K562 (cell line): Measurements from ENCODE around the gene HOXA7. TPM values are rescaled to one million over a fixed set of nuclear protein-coding genes. Genes with fewer than 3 reads are reported as not detected.

ENCODE experiments used
- ATAC-seq: fragments of 200-7000 bp; cut with Tn5 transposase; 3 replicates; pipeline ENCODE4 v1.9.1; 2020; ENCODE audit warnings: moderate library complexity
- BruUV-seq: library from RNA; stranded (reverse); fragments of 400-500 nt; replicated peaks from 2 replicates; lab custom pipeline; 2021; lab: Mats Ljungman, UMichigan
- CTCF ChIA-PET: fragments of 300-600 bp; formaldehyde crosslinking; extraction: SDS; loops from one replicate; lab custom pipeline; 2021; ENCODE audit warnings: low intra/inter-chr PET ratio; lab: Yijun Ruan, JAX
- POLR2A ChIA-PET: fragments of 300-600, 350-650 bp; sonication (Branson Sonifier 250); formaldehyde crosslinking; extraction: SDS; loops from one replicate; lab custom pipeline; 2021; ENCODE audit warnings: antibody characterized with exemption, inconsistent platforms; lab: Yijun Ruan, JAX
- DNase-seq, 4 experiments: peaks; one replicate each; pipeline versions ENCODE4 v3.0.0 to v3.0.0-alpha.2; 2011 to 2018; ENCODE audit warnings: low spot score in 3 of 4, mixed read lengths in 3 of 4; ENCODE audit errors: extremely low read depth in 1 of 4
- FAIRE-seq: peaks from 2 replicates; lab custom pipeline; 2011; peaks lifted over from hg19 to GRCh38; lab: Jason Lieb, UNC
- H2AFZ ChIP-seq: 2 replicates; pipeline ENCODE4 v1.6.0; 2011; ENCODE audit warnings: low read depth, low read length, control low read depth, inconsistent platforms
- H3K27ac ChIP-seq: fragments of 200-600 bp; 3 replicates; pipeline ENCODE4 v1.8.0; 2011; ENCODE audit warnings: low read depth, mild to moderate bottlenecking, control low read depth, inconsistent platforms, low read length, moderate library complexity, mixed read lengths; ENCODE audit errors: extremely low read depth
- H3K27me3 ChIP-seq, 2 experiments: fragments of 300-600 bp in 1 of 2; 2 replicates in 1 of 2; 3 replicates in 1 of 2; pipeline versions ENCODE4 v1.6.0 to v1.8.0; 2011; ENCODE audit warnings: inconsistent platforms in 2 of 2, low read length in 2 of 2, mild to moderate bottlenecking in 1 of 2, mixed read lengths in 1 of 2, moderate library complexity in 1 of 2; ENCODE audit not compliant: control insufficient read depth in 2 of 2, insufficient read depth in 2 of 2
- H3K36me3 ChIP-seq: fragments of 300-600 bp; 3 replicates; pipeline ENCODE4 v1.8.0; 2011; ENCODE audit warnings: mild to moderate bottlenecking, low read length, inconsistent platforms; ENCODE audit not compliant: control insufficient read depth, insufficient read depth
- H3K4me1 ChIP-seq, 2 experiments: fragments of 200-600 bp in 1 of 2; replicated peaks in 1 of 2; 2 replicates in 1 of 2; 3 replicates in 1 of 2; pipeline versions ENCODE4 v1.5.1 to v1.8.0; 2011; ENCODE audit warnings: inconsistent platforms in 2 of 2, low read length in 2 of 2, mild to moderate bottlenecking in 1 of 2, mixed read lengths in 1 of 2, moderate library complexity in 1 of 2; ENCODE audit not compliant: control insufficient read depth in 2 of 2, insufficient read depth in 2 of 2
- H3K4me2 ChIP-seq: 2 replicates; pipeline ENCODE4 v1.6.1; 2011; ENCODE audit warnings: low read length, control low read depth, inconsistent platforms, mixed read lengths; ENCODE audit not compliant: insufficient read depth
- H3K4me3 ChIP-seq: fragments of 200-600 bp; sonication (generic), shearing (Covaris generic); 2 replicates; pipeline ENCODE4 v1.5.1; 2016; ENCODE audit warnings: control low read depth, inconsistent platforms
- H3K79me2 ChIP-seq: fragments of 200-600 bp; 3 replicates; pipeline ENCODE4 v1.8.0; 2011; ENCODE audit warnings: low read length, inconsistent platforms; ENCODE audit not compliant: control insufficient read depth, insufficient read depth
- H3K9ac ChIP-seq, 2 experiments: 2 replicates each; pipeline versions ENCODE4 v1.6.0 to v1.6.1; 2011; ENCODE audit warnings: low read depth in 2 of 2, low read length in 2 of 2, control low read depth in 1 of 2, inconsistent platforms in 1 of 2, mild to moderate bottlenecking in 1 of 2, mixed read lengths in 1 of 2; ENCODE audit not compliant: insufficient read depth in 1 of 2
- H3K9me1 ChIP-seq: one replicate; pipeline ENCODE4 v1.6.0; 2011; ENCODE audit warnings: inconsistent platforms, mild to moderate bottlenecking, low read length, moderate library complexity; ENCODE audit not compliant: control insufficient read depth, insufficient read depth
- H3K9me3 ChIP-seq: replicated peaks from 2 replicates; pipeline ENCODE4 v1.5.1; 2011; ENCODE audit warnings: low read depth, low read length, inconsistent platforms; ENCODE audit not compliant: control insufficient read depth, insufficient read depth
- H4K20me1 ChIP-seq: replicated peaks from 2 replicates; pipeline ENCODE4 v1.6.1; 2011; ENCODE audit warnings: low read length, inconsistent platforms, mixed read lengths; ENCODE audit not compliant: control insufficient read depth, insufficient read depth
- CBFA2T2 ChIP-seq: fragments of 450-650 bp; conservative IDR thresholded peaks from 2 replicates; pipeline ENCODE4 v1.6.1; 2017; ENCODE audit warnings: mild to moderate bottlenecking
- CBX1 ChIP-seq: sonication (generic); IDR thresholded peaks from 2 replicates; pipeline ENCODE4 v1.6.1; 2016; ENCODE audit warnings: antibody characterized with exemption, low read depth, mild to moderate bottlenecking
- CCNT2 ChIP-seq: IDR thresholded peaks from 2 replicates; pipeline ENCODE4 v1.6.1; 2011; ENCODE audit warnings: borderline replicate concordance, low read depth, mild to moderate bottlenecking, moderate library complexity, mixed read lengths, low read length; ENCODE audit not compliant: insufficient read length; ENCODE audit errors: extremely low read depth
- CREB5 ChIP-seq: fragments of 250-450 bp; sonication (Bioruptor Pico); IDR thresholded peaks from 2 replicates; pipeline ENCODE4 v1.5.0; 2020; ENCODE audit warnings: mild to moderate bottlenecking
- CUX1 ChIP-seq: fragments of 200-800 bp; sonication (Bioruptor generic); IDR thresholded peaks from 2 replicates; pipeline ENCODE4 v1.6.1; 2016; ENCODE audit warnings: missing genetic modification characterization, missing compliant biosample characterization
- E2F4 ChIP-seq: sonication (generic); formaldehyde crosslinking; IDR thresholded peaks from 2 replicates; pipeline ENCODE4 v1.8.0; 2022; ENCODE audit warnings: mild to moderate bottlenecking, low read depth, missing genetic modification reagents
- MYNN ChIP-seq, 2 experiments: sonication (generic); formaldehyde crosslinking in 1 of 2; IDR thresholded peaks; 2 replicates each; pipeline versions ENCODE4 v1.5.0 to v1.6.1; 2016 to 2020; ENCODE audit warnings: antibody characterized with exemption in 1 of 2, missing genetic modification reagents in 1 of 2
- NFE2L1 ChIP-seq: fragments of 450-650 bp; IDR thresholded peaks from 2 replicates; pipeline ENCODE4 v1.6.1; 2016; ENCODE audit warnings: missing genetic modification characterization, low read depth, mild to moderate bottlenecking, missing compliant biosample characterization, moderate library complexity, borderline replicate concordance
- PRPF4 ChIP-seq: fragments of 200-400 bp; formaldehyde crosslinking; IDR thresholded peaks from one replicate; pipeline ENCODE4 v1.6.1; 2017; ENCODE audit warnings: low read length, low read depth, mild to moderate bottlenecking; ENCODE audit not compliant: insufficient read depth, poor library complexity, severe bottlenecking
- TFAM ChIP-seq: fragments of 250-450 bp; sonication (Bioruptor Pico); conservative IDR thresholded peaks from 2 replicates; pipeline ENCODE4 v1.5.0; 2021; ENCODE audit warnings: mild to moderate bottlenecking, moderate library complexity
- ZNF347 ChIP-seq: fragments of 450-650 bp; formaldehyde crosslinking; IDR thresholded peaks from 2 replicates; pipeline ENCODE4 v1.4.0; 2020; ENCODE audit warnings: low read depth, mild to moderate bottlenecking, moderate library complexity
- ZNF354B ChIP-seq: fragments of 250-450 bp; sonication (Bioruptor Pico); IDR thresholded peaks from 2 replicates; pipeline ENCODE4 v1.4.0; 2020
- WGBS: fragments of 100-300 bp; shearing (Covaris generic); methylation state at CpG from one replicate; pipeline ENCODE4 v1.1.6; 2016; ENCODE audit warnings: low coverage, mixed read lengths; ENCODE audit not compliant: insufficient coverage; ENCODE audit errors: missing lambda C conversion rate; 5-methylcytosine and 5-hydroxymethylcytosine counted together
- in situ Hi-C: fragments of 300-500 bp; cut with MboI; formaldehyde crosslinking; loops from 4 replicates; pipeline ENCODE4 v1.15.0; 2018; ENCODE audit warnings: inconsistent platforms, mixed read lengths
- intact Hi-C: fragments of 100-400 bp; cut with micrococcal nuclease; formaldehyde crosslinking; loops from 2 replicates; pipeline ENCODE4 v1.14.2; 2022
- polyA plus RNA-seq, 8 experiments: library from polyadenylated mRNA; depleted of rRNA in 4 of 8; stranded (reverse) in 5 of 8; unstranded in 3 of 8; fragments of >200 nt; fragmentation: Nextera tagmentation in 2 of 8; fragmentation: Illumina TruSeq in 1 of 8; extraction: Ambion mirVana in 2 of 8; extraction: Trizol in 1 of 8; gene quantifications; 2 replicates each; pipeline versions ENCODE4 v1.2.1 to v1.2.3, GENCODE V29; 2011 to 2014; ENCODE audit warnings: inconsistent platforms in 1 of 8, missing spikeins in 1 of 8
- total RNA-seq, 7 experiments: library from RNA; depleted of rRNA in 6 of 7; stranded (reverse); fragments of >200 nt in 6 of 7; fragmentation: Illumina TruSeq in 2 of 7; extraction: Trizol in 2 of 7; gene quantifications; 2 replicates each; pipeline versions ENCODE4 v1.2.1 to v1.2.3, GENCODE V29; 2011 to 2021; ENCODE audit warnings: low replicate concordance in 1 of 7

Gene HOXA7
- total and polyA plus RNA-seq, 9 of the 15 experiments (the other 6 are each of a cell fraction or from before 2014, with no cell fraction given) = not detected

GRCh38 chr7:27160145-27160545 lies 3.7 kb upstream of the HOXA7 start:
- in situ Hi-C loops = loop anchor here (25.0 kb wide), 3 partner anchors 648 to 1273 kb away; no protein-coding TSS in a partner anchor
- FAIRE-seq = no peak
- H2AFZ ChIP-seq = no peak overlapping the region; the same call in 1 of the 2 replicates

More at GRCh38 chr7:27160145-27160545, 3.7 kb upstream of the HOXA7 start:
- no TSS peak for BruUV-seq
- no peak for ATAC-seq
- TF ChIP-seq NFE2L1 = no peak
- no peak for TF ChIP-seq CBX1
- no peak for TF ChIP-seq CCNT2
- no peak for TF ChIP-seq ZNF354B
- no peak for TF ChIP-seq CUX1
- no peak for TF ChIP-seq PRPF4
- TF ChIP-seq TFAM (CRISPR knock-in tag) = no peak
- no peak for TF ChIP-seq E2F4 (CRISPR knock-in tag)
- TF ChIP-seq MYNN (IDR thresholded peaks at IDR 0.05) = no peak
- no peak for TF ChIP-seq MYNN (CRISPR knock-in tag; IDR thresholded peaks at IDR 0.05)
- TF ChIP-seq CBFA2T2 = no peak
- no peak for TF ChIP-seq ZNF347 (CRISPR knock-in tag)
- no peak for TF ChIP-seq CREB5
- Histone ChIP-seq H3K9ac (no peak overlapping the region), H3K9me1 (no peaks in the 10 kb centered on the region), H3K27ac (no peak overlapping the region), H3K9me3 (no peaks in the 10 kb centered on the region), H3K4me2 (no peak overlapping the region), H3K4me1 (peaks cover 0 to 26% of the 10 kb centered on the region in 2 experiments; a peak in 2 of 5 replicates), H4K20me1 (no peaks in the 10 kb centered on the region), H3K4me3 (no peak overlapping the region), H3K36me3 (no peaks in the 10 kb centered on the region), H3K79me2 (no peaks in the 10 kb centered on the region), H3K27me3 (peaks cover 18 to 77% of the 10 kb centered on the region in 2 experiments)
- WGBS = 66% methylated on average over 21 of the region's 23 CpGs
- intact Hi-C loops = loop anchor here (2.0 to 5.0 kb wide), 5 partner anchors 298 to 1268 kb away; partner anchors contain the start of genes SKAP2 and SNX10
- CTCF ChIA-PET = interaction anchor here (0.7 to 2.5 kb wide), 4 partner anchors 473 to 792 kb away, joined by 3 to 9 read pairs (median 6); no protein-coding TSS in a partner anchor
- no peak for DNase-seq
- POLR2A ChIA-PET = no interaction called here
